MM.1S (cell line): ENCODE data around the gene EML6.

Experiments
- CTCF ChIP-seq: fragments of 300-600 bp; sonication (generic); IDR thresholded peaks from 2 replicates; pipeline ENCODE4 v1.5.1; 2016; ENCODE audit warnings: antibody characterized with exemption, low read length, mixed read lengths
- EZH2 ChIP-seq: fragments of 300-600 bp; sonication (generic); optimal IDR thresholded peaks from 2 replicates; pipeline ENCODE3; 2017; ENCODE audit warnings: low read depth, mild to moderate bottlenecking, antibody characterized with exemption, low read length, mixed read lengths

GRCh38 chr2:54708584-54709335 is 14.7 kb upstream of the EML6 start:
- no peak for TF ChIP-seq CTCF
- no peak for TF ChIP-seq EZH2
